HepG2 (cell line): Measurements from ENCODE around the gene RAC3. TPM values are rescaled to one million over a fixed set of nuclear protein-coding genes. Genes with fewer than 3 reads are reported as not detected.

Source experiments
- AGO2 ChIP-seq: fragments of 200-400 bp; formaldehyde crosslinking; optimal IDR thresholded peaks from 2 replicates; pipeline ENCODE3; 2017; ENCODE audit warnings: mild to moderate bottlenecking, low read depth, low read length, moderate library complexity
- HNRNPLL ChIP-seq: fragments of 200-400 bp; formaldehyde crosslinking; IDR thresholded peaks from 2 replicates; pipeline ENCODE4 v1.6.1; 2017; ENCODE audit warnings: mild to moderate bottlenecking, low read depth, low read length; ENCODE audit not compliant: poor library complexity, severe bottlenecking
- KLF9 ChIP-seq: IDR thresholded peaks from 2 replicates; pipeline ENCODE4 v1.6.1; 2016; ENCODE audit warnings: low read depth
- MYC ChIP-seq: sonication (generic); formaldehyde crosslinking; IDR thresholded peaks from 2 replicates; pipeline ENCODE4 v1.9.0; 2021; ENCODE audit warnings: missing genetic modification reagents, borderline replicate concordance
- NR2F6 ChIP-seq, 2 experiments: IDR thresholded peaks; 2 replicates each; pipeline ENCODE4 v1.6.1; 2016; ENCODE audit warnings: antibody characterized with exemption in 1 of 2, mild to moderate bottlenecking in 1 of 2
- SMAD9 ChIP-seq: sonication (generic); formaldehyde crosslinking; IDR thresholded peaks from 2 replicates; pipeline ENCODE4 v1.5.1; 2020; ENCODE audit warnings: mild to moderate bottlenecking, missing genetic modification reagents
- ZFP90 ChIP-seq: sonication (generic); formaldehyde crosslinking; IDR thresholded peaks from 2 replicates; pipeline ENCODE4 v1.8.0; 2022; ENCODE audit warnings: missing genetic modification reagents, mild to moderate bottlenecking, inconsistent platforms, borderline replicate concordance
- ZNF570 ChIP-seq: sonication (generic); formaldehyde crosslinking; IDR thresholded peaks from 2 replicates; pipeline ENCODE4 v1.4.0; 2020; ENCODE audit warnings: mild to moderate bottlenecking, missing genetic modification reagents, borderline replicate concordance
- ZNF777 ChIP-seq: sonication (generic); formaldehyde crosslinking; IDR thresholded peaks from 2 replicates; pipeline ENCODE4 v1.4.0; 2020; ENCODE audit warnings: missing genetic modification reagents
- polyA plus RNA-seq, 8 experiments: library from polyadenylated mRNA; depleted of rRNA in 3 of 8; stranded (reverse) in 7 of 8; unstranded in 1 of 8; fragments of >200 nt; fragmentation: Illumina TruSeq in 4 of 8; extraction: Trizol in 4 of 8; gene quantifications; 2 replicates each; pipeline versions ENCODE4 v1.2.1 to v1.2.3, GENCODE V29; 2011 to 2016; ENCODE audit warnings: low read depth in 4 of 8, missing spikeins in 1 of 8, mixed read lengths in 1 of 8; ENCODE audit not compliant: insufficient read depth in 1 of 8
- total RNA-seq, 5 experiments: library from RNA; depleted of rRNA; stranded (reverse); fragments of >200 nt; fragmentation: Illumina TruSeq; extraction: Trizol; gene quantifications; 2 replicates each; pipeline ENCODE4 v1.2.3, GENCODE V29; 2016; ENCODE audit warnings: low read depth in 1 of 5
- TF ChIP-seq, protein P1 (sequence below): sonication (generic); formaldehyde crosslinking; IDR thresholded peaks from 2 replicates; pipeline ENCODE4 v1.4.0; 2020; ENCODE audit warnings: mild to moderate bottlenecking, low read depth, missing genetic modification reagents
- TF ChIP-seq, protein P2 (sequence below): sonication (generic); formaldehyde crosslinking; conservative IDR thresholded peaks from 2 replicates; pipeline ENCODE4 v1.4.0; 2020; ENCODE audit warnings: missing genetic modification reagents
- TF ChIP-seq, protein P3 (sequence below): IDR thresholded peaks from 2 replicates; pipeline ENCODE4 v1.6.1; 2016; ENCODE audit warnings: control low read depth
- TF ChIP-seq, protein P4 (sequence below): sonication (generic); formaldehyde crosslinking; IDR thresholded peaks from 2 replicates; pipeline ENCODE4 v1.8.0; 2022; ENCODE audit warnings: missing genetic modification reagents, mild to moderate bottlenecking, inconsistent platforms, borderline replicate concordance
- TF ChIP-seq, protein P5 (sequence below), 2 experiments: fragments of 450-650 bp in 1 of 2; sonication (generic) in 1 of 2; formaldehyde crosslinking; IDR thresholded peaks; 2 replicates each; pipeline versions ENCODE4 v1.5.0 to v1.8.0; 2020 to 2022; ENCODE audit warnings: mild to moderate bottlenecking in 1 of 2, missing genetic modification reagents in 1 of 2
- TF ChIP-seq, protein P6 (sequence below): sonication (generic); formaldehyde crosslinking; IDR thresholded peaks from 2 replicates; pipeline ENCODE4 v1.4.0; 2020; ENCODE audit warnings: missing genetic modification reagents, borderline replicate concordance
- TF ChIP-seq, protein P7 (sequence below): sonication (generic); formaldehyde crosslinking; IDR thresholded peaks from 2 replicates; pipeline ENCODE4 v1.4.0; 2020; ENCODE audit warnings: missing genetic modification reagents, borderline replicate concordance

The RAC3 gene
- total and polyA plus RNA-seq, 2 of the 13 experiments (the other 11 are each of a cell fraction or from before 2014, with no cell fraction given): 10.5 to 21.3 TPM

DNA sequence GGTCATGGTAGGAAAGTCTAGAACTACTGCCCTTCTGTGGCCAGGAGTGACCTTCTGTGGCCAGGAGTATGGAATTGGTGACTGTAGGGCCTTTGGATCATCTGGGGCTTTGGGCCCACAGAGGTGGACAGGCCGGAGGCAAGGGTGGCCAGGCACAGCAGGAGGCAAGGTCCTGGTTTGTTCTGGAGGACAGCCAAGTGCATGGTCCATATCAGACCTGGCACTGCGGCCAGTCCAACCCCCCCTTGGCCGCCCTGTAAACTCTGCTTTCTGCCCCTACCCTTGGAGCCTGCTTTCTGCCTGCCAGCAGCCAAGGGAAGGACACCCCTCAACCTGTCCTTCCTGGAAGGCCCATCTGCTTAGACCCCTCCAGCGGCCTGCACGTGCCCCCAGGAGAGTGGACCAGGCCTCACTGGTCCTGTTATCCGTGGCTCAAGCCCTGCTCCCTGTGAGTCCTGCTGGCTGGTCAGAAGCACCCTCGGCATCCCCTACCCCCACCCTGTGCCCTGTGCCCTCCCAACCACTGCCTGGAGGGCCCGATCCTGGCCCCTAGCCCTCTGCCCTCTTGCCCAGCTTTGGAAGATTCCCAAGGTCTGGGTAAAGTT, 8.3 kb downstream of the RAC3 start (continued):
- TF ChIP-seq, protein P1, sequence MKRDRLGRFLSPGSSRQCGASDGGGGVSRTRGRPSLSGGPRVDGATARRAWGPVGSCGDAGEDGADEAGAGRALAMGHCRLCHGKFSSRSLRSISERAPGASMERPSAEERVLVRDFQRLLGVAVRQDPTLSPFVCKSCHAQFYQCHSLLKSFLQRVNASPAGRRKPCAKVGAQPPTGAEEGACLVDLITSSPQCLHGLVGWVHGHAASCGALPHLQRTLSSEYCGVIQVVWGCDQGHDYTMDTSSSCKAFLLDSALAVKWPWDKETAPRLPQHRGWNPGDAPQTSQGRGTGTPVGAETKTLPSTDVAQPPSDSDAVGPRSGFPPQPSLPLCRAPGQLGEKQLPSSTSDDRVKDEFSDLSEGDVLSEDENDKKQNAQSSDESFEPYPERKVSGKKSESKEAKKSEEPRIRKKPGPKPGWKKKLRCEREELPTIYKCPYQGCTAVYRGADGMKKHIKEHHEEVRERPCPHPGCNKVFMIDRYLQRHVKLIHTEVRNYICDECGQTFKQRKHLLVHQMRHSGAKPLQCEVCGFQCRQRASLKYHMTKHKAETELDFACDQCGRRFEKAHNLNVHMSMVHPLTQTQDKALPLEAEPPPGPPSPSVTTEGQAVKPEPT (CRISPR knock-in tag): no peak
- TF ChIP-seq MYC (CRISPR knock-in tag): peak; percentile 74; the same call in 1 of the 2 replicates
- no peak for TF ChIP-seq SMAD9
- TF ChIP-seq, protein P2, sequence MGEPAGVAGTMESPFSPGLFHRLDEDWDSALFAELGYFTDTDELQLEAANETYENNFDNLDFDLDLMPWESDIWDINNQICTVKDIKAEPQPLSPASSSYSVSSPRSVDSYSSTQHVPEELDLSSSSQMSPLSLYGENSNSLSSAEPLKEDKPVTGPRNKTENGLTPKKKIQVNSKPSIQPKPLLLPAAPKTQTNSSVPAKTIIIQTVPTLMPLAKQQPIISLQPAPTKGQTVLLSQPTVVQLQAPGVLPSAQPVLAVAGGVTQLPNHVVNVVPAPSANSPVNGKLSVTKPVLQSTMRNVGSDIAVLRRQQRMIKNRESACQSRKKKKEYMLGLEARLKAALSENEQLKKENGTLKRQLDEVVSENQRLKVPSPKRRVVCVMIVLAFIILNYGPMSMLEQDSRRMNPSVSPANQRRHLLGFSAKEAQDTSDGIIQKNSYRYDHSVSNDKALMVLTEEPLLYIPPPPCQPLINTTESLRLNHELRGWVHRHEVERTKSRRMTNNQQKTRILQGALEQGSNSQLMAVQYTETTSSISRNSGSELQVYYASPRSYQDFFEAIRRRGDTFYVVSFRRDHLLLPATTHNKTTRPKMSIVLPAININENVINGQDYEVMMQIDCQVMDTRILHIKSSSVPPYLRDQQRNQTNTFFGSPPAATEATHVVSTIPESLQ (CRISPR knock-in tag): no peak
- no peak for TF ChIP-seq ZFP90 (CRISPR knock-in tag)
- TF ChIP-seq HNRNPLL: no peak
- TF ChIP-seq NR2F6 (IDR thresholded peaks at IDR 0.05): no peak
- peak; percentile 53; the same call in 1 of the 2 replicates for TF ChIP-seq NR2F6 (CRISPR knock-in tag; IDR thresholded peaks at IDR 0.05)
- no peak for TF ChIP-seq ZNF570 (CRISPR knock-in tag)
- TF ChIP-seq, protein P3, sequence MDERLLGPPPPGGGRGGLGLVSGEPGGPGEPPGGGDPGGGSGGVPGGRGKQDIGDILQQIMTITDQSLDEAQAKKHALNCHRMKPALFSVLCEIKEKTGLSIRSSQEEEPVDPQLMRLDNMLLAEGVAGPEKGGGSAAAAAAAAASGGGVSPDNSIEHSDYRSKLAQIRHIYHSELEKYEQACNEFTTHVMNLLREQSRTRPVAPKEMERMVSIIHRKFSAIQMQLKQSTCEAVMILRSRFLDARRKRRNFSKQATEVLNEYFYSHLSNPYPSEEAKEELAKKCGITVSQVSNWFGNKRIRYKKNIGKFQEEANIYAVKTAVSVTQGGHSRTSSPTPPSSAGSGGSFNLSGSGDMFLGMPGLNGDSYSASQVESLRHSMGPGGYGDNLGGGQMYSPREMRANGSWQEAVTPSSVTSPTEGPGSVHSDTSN (CRISPR knock-in tag): no peak
- TF ChIP-seq KLF9 (CRISPR knock-in tag): no peak
- TF ChIP-seq, protein P4, sequence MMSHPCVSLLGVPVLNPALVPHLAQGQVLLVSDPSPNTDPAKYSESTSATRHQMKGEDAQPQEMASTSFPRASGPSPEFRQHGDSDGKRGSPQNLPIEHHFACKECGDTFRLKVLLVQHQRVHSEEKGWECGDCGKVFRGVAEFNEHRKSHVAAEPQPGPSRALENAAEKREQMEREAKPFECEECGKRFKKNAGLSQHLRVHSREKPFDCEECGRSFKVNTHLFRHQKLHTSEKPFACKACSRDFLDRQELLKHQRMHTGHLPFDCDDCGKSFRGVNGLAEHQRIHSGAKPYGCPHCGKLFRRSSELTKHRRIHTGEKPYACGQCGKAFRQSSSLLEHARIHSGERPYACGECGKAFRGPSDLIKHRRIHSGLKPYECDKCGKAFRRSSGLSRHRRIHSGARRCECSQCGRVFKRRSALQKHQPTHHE (CRISPR knock-in tag): no peak
- TF ChIP-seq, protein P5, sequence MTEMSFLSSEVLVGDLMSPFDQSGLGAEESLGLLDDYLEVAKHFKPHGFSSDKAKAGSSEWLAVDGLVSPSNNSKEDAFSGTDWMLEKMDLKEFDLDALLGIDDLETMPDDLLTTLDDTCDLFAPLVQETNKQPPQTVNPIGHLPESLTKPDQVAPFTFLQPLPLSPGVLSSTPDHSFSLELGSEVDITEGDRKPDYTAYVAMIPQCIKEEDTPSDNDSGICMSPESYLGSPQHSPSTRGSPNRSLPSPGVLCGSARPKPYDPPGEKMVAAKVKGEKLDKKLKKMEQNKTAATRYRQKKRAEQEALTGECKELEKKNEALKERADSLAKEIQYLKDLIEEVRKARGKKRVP (CRISPR knock-in tag; IDR thresholded peaks at IDR 0.05): no peak
- no peak for TF ChIP-seq ZNF777 (CRISPR knock-in tag)
- TF ChIP-seq, protein P6, sequence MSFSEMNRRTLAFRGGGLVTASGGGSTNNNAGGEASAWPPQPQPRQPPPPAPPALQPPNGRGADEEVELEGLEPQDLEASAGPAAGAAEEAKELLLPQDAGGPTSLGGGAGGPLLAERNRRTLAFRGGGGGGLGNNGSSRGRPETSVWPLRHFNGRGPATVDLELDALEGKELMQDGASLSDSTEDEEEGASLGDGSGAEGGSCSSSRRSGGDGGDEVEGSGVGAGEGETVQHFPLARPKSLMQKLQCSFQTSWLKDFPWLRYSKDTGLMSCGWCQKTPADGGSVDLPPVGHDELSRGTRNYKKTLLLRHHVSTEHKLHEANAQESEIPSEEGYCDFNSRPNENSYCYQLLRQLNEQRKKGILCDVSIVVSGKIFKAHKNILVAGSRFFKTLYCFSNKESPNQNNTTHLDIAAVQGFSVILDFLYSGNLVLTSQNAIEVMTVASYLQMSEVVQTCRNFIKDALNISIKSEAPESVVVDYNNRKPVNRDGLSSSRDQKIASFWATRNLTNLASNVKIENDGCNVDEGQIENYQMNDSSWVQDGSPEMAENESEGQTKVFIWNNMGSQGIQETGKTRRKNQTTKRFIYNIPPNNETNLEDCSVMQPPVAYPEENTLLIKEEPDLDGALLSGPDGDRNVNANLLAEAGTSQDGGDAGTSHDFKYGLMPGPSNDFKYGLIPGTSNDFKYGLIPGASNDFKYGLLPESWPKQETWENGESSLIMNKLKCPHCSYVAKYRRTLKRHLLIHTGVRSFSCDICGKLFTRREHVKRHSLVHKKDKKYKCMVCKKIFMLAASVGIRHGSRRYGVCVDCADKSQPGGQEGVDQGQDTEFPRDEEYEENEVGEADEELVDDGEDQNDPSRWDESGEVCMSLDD (CRISPR knock-in tag): no peak
- TF ChIP-seq, protein P7, sequence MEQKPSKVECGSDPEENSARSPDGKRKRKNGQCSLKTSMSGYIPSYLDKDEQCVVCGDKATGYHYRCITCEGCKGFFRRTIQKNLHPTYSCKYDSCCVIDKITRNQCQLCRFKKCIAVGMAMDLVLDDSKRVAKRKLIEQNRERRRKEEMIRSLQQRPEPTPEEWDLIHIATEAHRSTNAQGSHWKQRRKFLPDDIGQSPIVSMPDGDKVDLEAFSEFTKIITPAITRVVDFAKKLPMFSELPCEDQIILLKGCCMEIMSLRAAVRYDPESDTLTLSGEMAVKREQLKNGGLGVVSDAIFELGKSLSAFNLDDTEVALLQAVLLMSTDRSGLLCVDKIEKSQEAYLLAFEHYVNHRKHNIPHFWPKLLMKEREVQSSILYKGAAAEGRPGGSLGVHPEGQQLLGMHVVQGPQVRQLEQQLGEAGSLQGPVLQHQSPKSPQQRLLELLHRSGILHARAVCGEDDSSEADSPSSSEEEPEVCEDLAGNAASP (CRISPR knock-in tag): peak; percentile 48; the same call in 1 of the 2 replicates
- TF ChIP-seq AGO2: no peak
